Adipocyte (in vitro differentiated cells): ENCODE results near the gene ARHGAP10.
A peak's percentile ranks its signal among the peaks of the same experiment; 100 is the strongest.

ENCODE experiments used
- DNase-seq: peaks from one replicate; pipeline ENCODE4 v3.0.0-alpha.2; 2015; ENCODE audit warnings: low read depth
- H3K27me3 ChIP-seq: replicated peaks from 2 replicates; pipeline ENCODE4 v1.7.0; 2013; ENCODE audit warnings: mild to moderate bottlenecking, low read length, moderate library complexity; ENCODE audit not compliant: control insufficient read depth, insufficient read depth
- H3K36me3 ChIP-seq: 2 replicates; pipeline ENCODE4 v1.7.0; 2013; ENCODE audit warnings: low read length, mild to moderate bottlenecking, moderate library complexity; ENCODE audit not compliant: control insufficient read depth, insufficient read depth, severe bottlenecking
- H3K4me1 ChIP-seq: 2 replicates; pipeline ENCODE4 v1.7.0; 2013; ENCODE audit warnings: mild to moderate bottlenecking, low read length, moderate library complexity; ENCODE audit not compliant: control insufficient read depth, insufficient read depth
- H3K4me3 ChIP-seq: 2 replicates; pipeline ENCODE4 v1.7.0; 2013; ENCODE audit warnings: mild to moderate bottlenecking, low read length, moderate library complexity
- H3K9ac ChIP-seq: 2 replicates; pipeline ENCODE4 v1.7.0; 2013; ENCODE audit warnings: mild to moderate bottlenecking, low read length, moderate library complexity
- H3K9me3 ChIP-seq: 2 replicates; pipeline ENCODE4 v1.7.0; 2013; ENCODE audit warnings: mild to moderate bottlenecking, low read length, moderate library complexity; ENCODE audit not compliant: control insufficient read depth

The ARHGAP10 gene

GRCh38 chr4:147772459-147772969, 40.6 kb downstream of the ARHGAP10 start:
- DNase-seq, result peak; percentile 66
- Histone ChIP-seq H3K9me3 (no peaks in the 10 kb centered on the region), H3K27me3 (no peaks in the 10 kb centered on the region), H3K4me1 (peaks cover 30% of the 10 kb centered on the region), H3K9ac (no peak overlapping the region), H3K4me3 (peak overlapping the region; percentile 40), H3K36me3 (no peaks in the 10 kb centered on the region)

GRCh38 chr4:147773261-147774184, 41.6 kb downstream of the ARHGAP10 start:
- Histone ChIP-seq H3K36me3 (no peaks in the 10 kb centered on the region), H3K4me1 (peaks cover 32% of the 10 kb centered on the region), H3K9me3 (no peaks in the 10 kb centered on the region), H3K27me3 (no peaks in the 10 kb centered on the region), H3K9ac (no peak overlapping the region), H3K4me3 (peak overlapping the region; percentile 40)
- DNase-seq, result peak; percentile 66

DNA sequence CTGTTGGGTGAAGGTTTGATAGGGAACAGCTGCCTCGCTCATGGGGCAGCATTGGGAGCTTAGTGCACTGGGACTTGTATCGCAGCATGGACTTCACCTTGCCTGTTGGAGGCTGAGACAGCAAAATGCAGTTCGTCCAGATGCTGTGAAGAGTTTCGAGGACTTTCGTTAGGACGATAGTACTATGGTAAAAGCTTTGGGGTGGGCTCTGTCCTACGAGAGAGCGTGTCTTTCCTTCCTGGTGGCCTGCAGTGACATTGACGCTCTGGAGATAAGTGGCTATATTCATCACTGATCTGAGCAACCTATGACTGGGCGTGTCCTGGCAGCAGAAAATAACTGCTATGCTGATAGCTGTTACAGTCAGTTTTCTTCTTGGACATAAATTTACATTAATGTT, 44.8 kb downstream of the ARHGAP10 start:
- no peaks in the 10 kb centered on the region for H3K9me3 ChIP-seq
- H3K4me3 ChIP-seq, result no peak overlapping the region
- H3K27me3 ChIP-seq, result no peaks in the 10 kb centered on the region
- peaks cover 38% of the 10 kb centered on the region for H3K4me1 ChIP-seq
- no peak overlapping the region for H3K9ac ChIP-seq
- H3K36me3 ChIP-seq, result no peaks in the 10 kb centered on the region
- DNase-seq, result no peak

DNA sequence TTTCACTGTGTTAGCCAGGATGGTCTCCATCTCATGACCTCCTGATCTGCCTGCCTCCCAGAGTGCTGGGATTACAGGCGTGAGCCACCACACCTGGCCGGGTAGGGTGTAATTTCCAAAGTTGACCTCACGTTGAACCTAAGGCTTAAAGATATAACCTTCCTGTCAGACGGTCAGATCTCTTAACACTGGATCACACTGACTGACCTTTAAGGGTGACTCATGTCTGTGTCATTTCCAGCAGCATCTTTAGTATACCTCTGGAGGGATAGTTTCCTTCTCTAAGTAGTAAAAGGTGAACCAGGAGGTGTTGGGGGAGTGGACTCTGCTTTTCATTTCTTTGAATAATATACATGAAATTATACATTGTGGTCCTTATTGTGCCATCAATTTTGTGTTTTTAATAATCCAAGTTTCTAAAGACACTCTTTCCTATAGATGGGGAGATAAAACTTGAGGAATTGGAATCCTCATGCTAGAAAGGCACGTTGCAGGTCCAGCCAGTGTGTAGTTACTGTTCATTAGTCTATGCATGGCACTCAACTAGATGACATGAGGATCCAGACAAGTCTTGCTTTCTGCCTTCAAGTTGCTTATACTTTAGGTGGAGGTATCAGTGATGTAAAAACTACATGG, 45.7 kb downstream of the ARHGAP10 start:
- Histone ChIP-seq H3K36me3 (no peaks in the 10 kb centered on the region), H3K27me3 (no peaks in the 10 kb centered on the region), H3K4me1 (peaks cover 38% of the 10 kb centered on the region), H3K9me3 (no peaks in the 10 kb centered on the region), H3K4me3 (no peak overlapping the region), H3K9ac (no peak overlapping the region)
- DNase-seq, result no peak

- Histone ChIP-seq H3K27me3 (no peaks in the 10 kb centered on the region), H3K9me3 (no peaks in the 10 kb centered on the region), H3K9ac (no peak overlapping the region), H3K4me3 (no peak overlapping the region), H3K36me3 (no peaks in the 10 kb centered on the region), H3K4me1 (peaks cover 24% of the 10 kb centered on the region)
- no peak for DNase-seq
These were observed 47.1 kb downstream of the ARHGAP10 start for GRCh38 chr4:147778942-147779341.

DNA sequence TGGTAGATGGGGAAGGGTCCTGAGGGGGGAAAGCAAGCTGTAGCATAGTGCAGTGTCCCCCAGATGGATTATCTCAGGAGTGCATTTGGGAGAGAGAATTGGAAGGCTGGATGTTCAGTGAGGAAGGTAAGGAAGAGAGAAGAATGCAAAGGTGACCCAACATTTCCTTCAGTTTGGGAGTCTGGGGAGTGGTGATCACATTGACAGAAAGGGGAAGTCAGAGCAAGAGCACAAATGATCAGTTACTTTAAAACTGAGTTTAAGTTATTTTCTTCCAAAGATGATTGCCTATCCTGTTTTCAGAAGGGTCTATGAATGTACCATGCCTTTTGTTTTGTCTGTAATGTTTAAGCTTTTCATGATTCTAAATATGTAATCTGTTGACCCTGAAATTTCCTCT, 47.6 kb downstream of the ARHGAP10 start:
- Histone ChIP-seq H3K4me3 (no peak overlapping the region), H3K9ac (no peak overlapping the region)
- DNase-seq, result no peak

DNA sequence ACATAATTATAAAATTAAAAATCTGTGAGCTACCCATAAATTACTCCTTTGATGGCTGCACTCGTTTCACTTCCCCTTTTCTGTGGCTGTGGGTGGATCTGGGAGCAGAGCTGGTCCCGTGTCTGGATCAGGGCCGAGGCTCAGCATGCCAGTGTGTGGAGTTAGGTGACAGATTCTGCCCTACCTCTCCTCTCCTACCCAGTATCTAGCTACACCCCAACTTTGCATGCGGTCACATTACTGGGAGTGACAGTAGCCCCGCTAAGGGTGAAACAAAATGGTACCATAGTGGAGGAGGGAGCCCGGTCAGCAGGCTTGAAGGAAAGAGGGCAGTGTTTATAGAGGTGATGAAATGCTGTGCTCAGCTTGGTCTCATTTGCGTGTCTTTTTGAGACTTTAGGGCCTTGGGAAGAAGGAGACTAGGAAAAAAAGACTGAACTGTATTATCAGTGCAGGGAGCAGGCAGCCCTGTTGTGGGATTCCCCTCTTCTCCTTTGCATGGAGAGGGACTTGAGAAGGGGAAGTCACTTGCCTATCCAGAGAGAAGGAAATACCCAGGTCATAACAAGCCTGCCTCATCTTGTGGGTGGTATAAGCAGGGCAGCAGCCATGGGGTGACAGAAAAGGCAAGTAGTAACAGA, 48.4 kb downstream of the ARHGAP10 start:
- Histone ChIP-seq H3K4me3 (no peak overlapping the region), H3K9me3 (no peaks in the 10 kb centered on the region), H3K9ac (no peak overlapping the region), H3K27me3 (no peaks in the 10 kb centered on the region), H3K36me3 (no peaks in the 10 kb centered on the region), H3K4me1 (peaks cover 23% of the 10 kb centered on the region)
- no peak for DNase-seq

More for the DNA sequence above, 47.6 kb downstream of the ARHGAP10 start:
- peaks cover 23% of the 10 kb centered on the region for H3K4me1 ChIP-seq
- H3K27me3 ChIP-seq, result no peaks in the 10 kb centered on the region
- no peaks in the 10 kb centered on the region for H3K9me3 ChIP-seq
- no peaks in the 10 kb centered on the region for H3K36me3 ChIP-seq

DNA sequence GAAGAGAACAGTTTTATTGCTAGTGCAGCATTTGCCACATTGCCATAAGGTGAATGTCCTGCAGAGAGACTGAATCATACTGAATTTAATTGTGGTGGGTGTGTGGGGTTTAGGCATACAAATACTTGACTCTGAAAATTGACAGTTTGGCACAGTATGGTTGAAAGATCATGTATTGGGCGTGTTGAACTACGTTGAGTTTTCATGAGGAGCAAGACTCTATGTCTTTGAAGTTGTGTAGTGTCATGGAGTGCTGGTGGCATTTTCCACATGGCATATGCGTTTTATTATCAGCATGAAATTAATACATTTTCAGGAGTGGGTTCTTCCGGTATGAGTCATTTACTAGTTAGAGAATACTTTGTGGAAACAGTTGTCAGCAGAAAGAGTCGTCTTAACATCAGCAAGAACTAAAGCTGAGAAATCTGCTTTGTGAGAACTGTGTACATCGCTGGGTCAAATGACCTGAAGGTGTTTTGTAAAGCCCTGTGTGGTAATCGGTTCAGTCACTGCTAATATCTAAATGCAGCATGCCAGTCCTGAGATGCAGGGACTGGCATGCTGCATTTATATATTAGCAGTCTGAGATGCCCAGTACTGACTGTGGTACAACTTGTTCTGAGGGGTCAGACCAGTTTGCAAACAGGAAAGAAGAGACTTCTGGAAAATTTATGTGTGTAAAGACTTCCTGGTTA, 50.3 kb downstream of the ARHGAP10 start:
- peak; percentile 43 for DNase-seq
- H3K4me3 ChIP-seq, result no peak overlapping the region
- H3K9ac ChIP-seq, result no peak overlapping the region
- H3K27me3 ChIP-seq, result no peaks in the 10 kb centered on the region
- H3K36me3 ChIP-seq, result no peaks in the 10 kb centered on the region
- no peaks in the 10 kb centered on the region for H3K9me3 ChIP-seq
- peaks cover 27% of the 10 kb centered on the region for H3K4me1 ChIP-seq

GRCh38 chr4:147785129-147785528, 53.2 kb downstream of the ARHGAP10 start:
- Histone ChIP-seq H3K9ac (no peak overlapping the region), H3K36me3 (no peaks in the 10 kb centered on the region), H3K27me3 (no peaks in the 10 kb centered on the region), H3K4me3 (no peak overlapping the region), H3K9me3 (no peaks in the 10 kb centered on the region), H3K4me1 (peaks cover 28% of the 10 kb centered on the region)
- DNase-seq, result no peak

DNA sequence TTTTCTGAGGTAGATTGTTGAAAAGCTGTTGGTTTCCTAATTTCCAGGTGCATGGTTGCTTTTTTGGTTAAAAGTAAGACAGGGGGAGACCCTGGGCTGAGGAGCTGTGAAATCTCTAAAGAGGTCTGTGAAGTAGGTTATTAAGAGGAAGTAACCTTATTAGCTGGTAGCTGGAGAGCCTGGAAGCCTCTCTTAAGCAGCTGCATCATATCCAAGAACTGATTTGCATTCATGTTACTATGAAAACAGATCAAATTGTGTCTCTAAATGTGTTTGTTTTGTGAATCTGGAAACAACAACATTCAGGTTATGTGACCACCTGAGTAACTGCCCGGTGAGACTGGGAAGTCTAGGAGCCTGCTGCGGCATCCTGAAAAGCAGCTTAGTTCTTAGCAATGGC, 54.1 kb downstream of the ARHGAP10 start:
- no peaks in the 10 kb centered on the region for H3K9me3 ChIP-seq
- no peak for DNase-seq

More for the DNA sequence above, 54.1 kb downstream of the ARHGAP10 start:
- no peak overlapping the region for H3K4me3 ChIP-seq
- H3K9ac ChIP-seq, result no peak overlapping the region
- peaks cover 28% of the 10 kb centered on the region for H3K4me1 ChIP-seq
- no peaks in the 10 kb centered on the region for H3K36me3 ChIP-seq
- no peaks in the 10 kb centered on the region for H3K27me3 ChIP-seq
